Measurements from ENCODE around the gene PAN2. TPM values are rescaled to one million over a fixed set of nuclear protein-coding genes. Genes with fewer than 3 reads are reported as not detected.

Gene PAN2
- total RNA-seq, 1 experiment from 2014 or later, result 75.0 TPM

- no peak within 1 kb of the TSS for H3K4me3 ChIP-seq (replicated peaks in 1 of 2; ENCODE audit: low read depth in 1 of 2, low read length in 2 of 2)
- H3K27me3 ChIP-seq (ENCODE audit: insufficient read depth, low read length), result no peaks in the 10 kb centered on the region
- no peak within 1 kb of the TSS for H3K4me2 ChIP-seq (ENCODE audit: low read length)
- H2AFZ ChIP-seq (ENCODE audit: low read depth, low read length, poor library complexity, severe bottlenecking), result no peak within 1 kb of the TSS
- peaks cover 10 to 18% of the 10 kb centered on the region in 2 experiments; a peak in 3 of 4 replicates for H3K4me1 ChIP-seq (ENCODE audit: control insufficient read depth in 1 of 2, insufficient read depth in 2 of 2, low read length in 2 of 2)
- ChIA-PET RAD21 (ENCODE audit: low non-redundant PET in 1 of 2, low total read pairs in 2 of 2, uncharacterized antibody in 2 of 2, unreplicated experiment in 2 of 2) (no interaction called here), POLR2A (no interaction called here), CTCF (no interaction called here)
- no peaks in the 10 kb centered on the region for H4K20me1 ChIP-seq (ENCODE audit: insufficient read depth)
- no peaks in the 10 kb centered on the region for H3K9me3 ChIP-seq (ENCODE audit: control insufficient read depth in 1 of 2, insufficient read depth in 1 of 2, low read depth in 1 of 2, low read length in 2 of 2)
- H3K9me2 ChIP-seq (ENCODE audit: insufficient read depth), result no peaks in the 10 kb centered on the region
- peaks cover 10% of the 10 kb centered on the region; the same call in 1 of the 2 replicates for H3K79me2 ChIP-seq (ENCODE audit: insufficient read depth, low read length)
- no peak within 1 kb of the TSS for H3K9ac ChIP-seq (ENCODE audit: low read length)
- ATAC-seq, result no peak
- no peak for DNase-seq (ENCODE audit: low read depth, low spot score)
- TF ChIP-seq SRF (IDR thresholded peaks at IDR 0.05; ENCODE audit: low read depth), result no peak
- no peak for TF ChIP-seq FOSL1 (IDR thresholded peaks at IDR 0.05; ENCODE audit: low read depth)
- TF ChIP-seq RAD21 (IDR thresholded peaks at IDR 0.05; ENCODE audit: low read depth), result no peak
- TF ChIP-seq CBX3 (IDR thresholded peaks at IDR 0.05; ENCODE audit: low read depth), result no peak
- no peak for TF ChIP-seq SIN3A (IDR thresholded peaks at IDR 0.05; ENCODE audit: low read depth)
- no peak for TF ChIP-seq ZNF274 (IDR thresholded peaks at IDR 0.05; ENCODE audit: low read depth, low read length)
- no peak for TF ChIP-seq REST (IDR thresholded peaks at IDR 0.05; ENCODE audit: low read depth)
- no peak for TF ChIP-seq YY1 (IDR thresholded peaks at IDR 0.05; ENCODE audit: extremely low read depth, insufficient replicate concordance, low read depth, low read length)
- no peak for TF ChIP-seq POLR2AphosphoS5 (IDR thresholded peaks at IDR 0.05; ENCODE audit: low read depth, low read length)
- no peak for TF ChIP-seq TCF7L2 (IDR thresholded peaks at IDR 0.05; ENCODE audit: borderline replicate concordance, extremely low read depth, insufficient read depth, insufficient read length)
- TF ChIP-seq CEBPB (IDR thresholded peaks at IDR 0.05; ENCODE audit: low read depth), result no peak
- TF ChIP-seq ATF3 (IDR thresholded peaks at IDR 0.05), result no peak
- TF ChIP-seq JUND (IDR thresholded peaks at IDR 0.05), result no peak
- no TSS peak for BruUV-seq (replicated peaks)
- intact Hi-C loops (cut with micrococcal nuclease), result no loop called here
- no peak within 1 kb of the TSS for H3K27ac ChIP-seq (ENCODE audit: low read depth, low read length)
- H3K36me3 ChIP-seq (ENCODE audit: control insufficient read depth in 1 of 2, insufficient read depth in 2 of 2, low read length in 2 of 2), result no peaks in the 10 kb centered on the region
Observed at GRCh38 chr12:56362130-56363059, 28.6 kb upstream of the PAN2 start, which contains the start of gene APOF. Gene APOF, minus strand, starts transcription at chr12:56362857. Its CDS starts 112 bp downstream, at chr12:56362745.
